ENCODE measurements around the gene CHCHD10. TPM values are rescaled to one million over a fixed set of nuclear protein-coding genes. Genes with fewer than 3 reads are reported as not detected.
A peak's percentile ranks its signal among the peaks of the same experiment; 100 is the strongest.

Gene CHCHD10
- total RNA-seq: 108 and 111 TPM in 2 replicates

GRCh38 chr22:23767673-23768548 lies at the start of gene CHCHD10:
TSS of gene CHCHD10 (minus strand) at chr22:23767972. CDS start at chr22:23767874, 98 bp downstream.
- DNase-seq (ENCODE audit: low spot score): peak; percentile 78
- Mint-ChIP-seq H3K36me3 (ENCODE audit: low read depth) (peaks cover 13% of the 10 kb centered on the region), H3K27ac (peak within 1 kb of the TSS; percentile 67), H3K4me3 (ENCODE audit: low read depth) (peak within 1 kb of the TSS; percentile 75), H3K9me3 (no peaks in the 10 kb centered on the region), H3K4me1 (ENCODE audit: low read depth) (peaks cover 18% of the 10 kb centered on the region), H3K27me3 (ENCODE audit: low read depth) (peaks cover 2% of the 10 kb centered on the region)
- intact Hi-C loops (cut with micrococcal nuclease): loop anchor here (2.0 kb wide), 3 partner anchors 19 to 141 kb away; partner anchors contain the start of gene SMARCB1

GRCh38 chr22:23817146-23817545 lies 49.4 kb upstream of the CHCHD10 start:
- Mint-ChIP-seq H3K4me3 (ENCODE audit: low read depth) (no peak overlapping the region), H3K27me3 (ENCODE audit: low read depth) (no peaks in the 10 kb centered on the region), H3K36me3 (ENCODE audit: low read depth) (peaks cover 71% of the 10 kb centered on the region), H3K9me3 (no peaks in the 10 kb centered on the region), H3K27ac (peak overlapping the region; percentile 39), H3K4me1 (ENCODE audit: low read depth) (peaks cover 21% of the 10 kb centered on the region)
- intact Hi-C loops (cut with micrococcal nuclease): no loop called here
- no peak for DNase-seq (ENCODE audit: low spot score)

- peaks cover 21% of the 10 kb centered on the region for H3K4me1 Mint-ChIP-seq (ENCODE audit: low read depth)
- H3K27me3 Mint-ChIP-seq (ENCODE audit: low read depth): no peaks in the 10 kb centered on the region
- intact Hi-C loops (cut with micrococcal nuclease): no loop called here
- no peak overlapping the region for H3K4me3 Mint-ChIP-seq (ENCODE audit: low read depth)
- peaks cover 68% of the 10 kb centered on the region for H3K36me3 Mint-ChIP-seq (ENCODE audit: low read depth)
- DNase-seq (ENCODE audit: low spot score): no peak
- no peak overlapping the region for H3K27ac Mint-ChIP-seq
- no peaks in the 10 kb centered on the region for H3K9me3 Mint-ChIP-seq
These were observed 48.6 kb upstream of the CHCHD10 start for GRCh38 chr22:23816156-23816976.

- Mint-ChIP-seq H3K27ac (no peak overlapping the region), H3K4me3 (ENCODE audit: low read depth) (no peak overlapping the region), H3K9me3 (no peaks in the 10 kb centered on the region), H3K36me3 (ENCODE audit: low read depth) (peaks cover 68% of the 10 kb centered on the region), H3K27me3 (ENCODE audit: low read depth) (no peaks in the 10 kb centered on the region), H3K4me1 (ENCODE audit: low read depth) (peaks cover 19% of the 10 kb centered on the region)
- DNase-seq (ENCODE audit: low spot score): no peak
- intact Hi-C loops (cut with micrococcal nuclease): no loop called here
These were observed 47.9 kb upstream of the CHCHD10 start for GRCh38 chr22:23815541-23816155.

- Mint-ChIP-seq H3K4me1 (ENCODE audit: low read depth) (peaks cover 8% of the 10 kb centered on the region), H3K9me3 (no peaks in the 10 kb centered on the region), H3K27me3 (ENCODE audit: low read depth) (no peaks in the 10 kb centered on the region), H3K4me3 (ENCODE audit: low read depth) (no peak overlapping the region), H3K36me3 (ENCODE audit: low read depth) (peaks cover 55% of the 10 kb centered on the region), H3K27ac (no peak overlapping the region)
- intact Hi-C loops (cut with micrococcal nuclease): no loop called here
- DNase-seq (ENCODE audit: low spot score): no peak
These were observed 44.6 kb upstream of the CHCHD10 start for GRCh38 chr22:23812378-23812777.

GRCh38 chr22:23806837-23807236 lies 39.1 kb upstream of the CHCHD10 start:
- H3K9me3 Mint-ChIP-seq: no peaks in the 10 kb centered on the region
- H3K4me1 Mint-ChIP-seq (ENCODE audit: low read depth): peaks cover 4% of the 10 kb centered on the region
- peaks cover 60% of the 10 kb centered on the region for H3K36me3 Mint-ChIP-seq (ENCODE audit: low read depth)
- H3K27me3 Mint-ChIP-seq (ENCODE audit: low read depth): no peaks in the 10 kb centered on the region
- DNase-seq (ENCODE audit: low spot score): no peak
- intact Hi-C loops (cut with micrococcal nuclease): no loop called here
- H3K27ac Mint-ChIP-seq: no peak overlapping the region
- H3K4me3 Mint-ChIP-seq (ENCODE audit: low read depth): no peak overlapping the region

- H3K27me3 Mint-ChIP-seq (ENCODE audit: low read depth): no peaks in the 10 kb centered on the region
- intact Hi-C loops (cut with micrococcal nuclease): no loop called here
- H3K4me1 Mint-ChIP-seq (ENCODE audit: low read depth): no peaks in the 10 kb centered on the region
- DNase-seq (ENCODE audit: low spot score): no peak
- H3K9me3 Mint-ChIP-seq: no peaks in the 10 kb centered on the region
- H3K4me3 Mint-ChIP-seq (ENCODE audit: low read depth): no peak overlapping the region
- H3K36me3 Mint-ChIP-seq (ENCODE audit: low read depth): peaks cover 59% of the 10 kb centered on the region
- H3K27ac Mint-ChIP-seq: no peak overlapping the region
These were observed 37.1 kb upstream of the CHCHD10 start for GRCh38 chr22:23804781-23805291.

- intact Hi-C loops (cut with micrococcal nuclease): no loop called here
- Mint-ChIP-seq H3K36me3 (ENCODE audit: low read depth) (peaks cover 65% of the 10 kb centered on the region), H3K4me3 (ENCODE audit: low read depth) (no peak overlapping the region), H3K27me3 (ENCODE audit: low read depth) (no peaks in the 10 kb centered on the region), H3K27ac (no peak overlapping the region), H3K9me3 (no peaks in the 10 kb centered on the region), H3K4me1 (ENCODE audit: low read depth) (no peaks in the 10 kb centered on the region)
- no peak for DNase-seq (ENCODE audit: low spot score)
These were observed 35.4 kb upstream of the CHCHD10 start for GRCh38 chr22:23803001-23803819.

GRCh38 chr22:23801886-23802377 lies 34.2 kb upstream of the CHCHD10 start:
- intact Hi-C loops (cut with micrococcal nuclease): no loop called here
- no peak for DNase-seq (ENCODE audit: low spot score)
- no peaks in the 10 kb centered on the region for H3K4me1 Mint-ChIP-seq (ENCODE audit: low read depth)
- H3K27me3 Mint-ChIP-seq (ENCODE audit: low read depth): no peaks in the 10 kb centered on the region
- H3K4me3 Mint-ChIP-seq (ENCODE audit: low read depth): no peak overlapping the region
- no peaks in the 10 kb centered on the region for H3K9me3 Mint-ChIP-seq
- H3K27ac Mint-ChIP-seq: no peak overlapping the region
- peaks cover 63% of the 10 kb centered on the region for H3K36me3 Mint-ChIP-seq (ENCODE audit: low read depth)

- intact Hi-C loops (cut with micrococcal nuclease): no loop called here
- H3K36me3 Mint-ChIP-seq (ENCODE audit: low read depth): peaks cover 66% of the 10 kb centered on the region
These were observed 33.6 kb upstream of the CHCHD10 start for GRCh38 chr22:23801238-23801821.

GRCh38 chr22:23800297-23801237 lies 32.8 kb upstream of the CHCHD10 start:
- Mint-ChIP-seq H3K9me3 (no peaks in the 10 kb centered on the region), H3K27me3 (ENCODE audit: low read depth) (no peaks in the 10 kb centered on the region), H3K36me3 (ENCODE audit: low read depth) (peaks cover 64% of the 10 kb centered on the region), H3K4me3 (ENCODE audit: low read depth) (no peak overlapping the region), H3K4me1 (ENCODE audit: low read depth) (no peaks in the 10 kb centered on the region), H3K27ac (no peak overlapping the region)
- no peak for DNase-seq (ENCODE audit: low spot score)
- intact Hi-C loops (cut with micrococcal nuclease): no loop called here

More at GRCh38 chr22:23801238-23801821, 33.6 kb upstream of the CHCHD10 start:
- Mint-ChIP-seq H3K9me3 (no peaks in the 10 kb centered on the region), H3K4me3 (ENCODE audit: low read depth) (no peak overlapping the region), H3K4me1 (ENCODE audit: low read depth) (no peaks in the 10 kb centered on the region), H3K27me3 (ENCODE audit: low read depth) (no peaks in the 10 kb centered on the region), H3K27ac (no peak overlapping the region)
- no peak for DNase-seq (ENCODE audit: low spot score)
